Measurements from ENCODE around the gene CSRNP3.

The CSRNP3 gene

DNA sequence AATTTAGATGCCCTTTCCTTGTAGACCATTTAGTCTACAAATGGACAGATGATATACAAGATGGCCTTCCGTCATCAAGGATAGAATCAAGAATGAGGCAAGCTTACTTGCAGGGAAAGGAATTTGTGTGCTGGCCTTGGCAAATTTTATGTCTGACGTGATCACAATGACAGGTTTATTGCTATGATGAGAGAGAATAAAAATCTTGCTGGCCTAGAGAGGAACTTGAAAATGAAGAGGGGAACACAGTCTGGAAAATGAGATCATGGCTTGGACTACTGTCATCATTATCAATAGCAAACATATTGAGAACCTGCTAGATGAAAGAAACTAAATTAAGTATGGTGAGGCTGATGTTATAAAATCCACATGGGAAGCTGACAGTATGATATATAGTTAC lies 66.0 kb downstream of the CSRNP3 start:
- Histone ChIP-seq H3K4me3 (ENCODE audit: low read length, poor library complexity, severe bottlenecking) (no peak overlapping the region), H3K4me2 (ENCODE audit: low read depth, low read length, poor library complexity, severe bottlenecking) (no peak overlapping the region), H3K36me3 (ENCODE audit: insufficient read depth, low read length) (no peaks in the 10 kb centered on the region), H4K20me1 (ENCODE audit: insufficient read depth, low read length, poor library complexity, severe bottlenecking) (no peaks in the 10 kb centered on the region), H3K9me2 (replicated peaks; ENCODE audit: low read depth, low read length) (no peaks in the 10 kb centered on the region), H2AFZ (ENCODE audit: low read length) (no peak overlapping the region), H3K27me3 (ENCODE audit: insufficient read depth, low read length, poor library complexity, severe bottlenecking) (no peaks in the 10 kb centered on the region), H3F3A (ENCODE audit: low read depth) (no peaks in the 10 kb centered on the region), H3K9me3 (ENCODE audit: insufficient read depth, low read depth, low read length) (no peaks in the 10 kb centered on the region), H3K79me2 (ENCODE audit: insufficient read depth, low read length) (no peaks in the 10 kb centered on the region), H3K9ac (ENCODE audit: low read depth, low read length, poor library complexity, severe bottlenecking) (no peak overlapping the region), H3K4me1 (ENCODE audit: insufficient read depth, low read length, poor library complexity, severe bottlenecking) (no peaks in the 10 kb centered on the region)
- TF ChIP-seq EZH2phosphoT487 (IDR thresholded peaks at IDR 0.05; ENCODE audit: borderline replicate concordance) (no peak), CTCF (conservative IDR thresholded peaks at IDR 0.05; ENCODE audit: low read length) (no peak)

DNA sequence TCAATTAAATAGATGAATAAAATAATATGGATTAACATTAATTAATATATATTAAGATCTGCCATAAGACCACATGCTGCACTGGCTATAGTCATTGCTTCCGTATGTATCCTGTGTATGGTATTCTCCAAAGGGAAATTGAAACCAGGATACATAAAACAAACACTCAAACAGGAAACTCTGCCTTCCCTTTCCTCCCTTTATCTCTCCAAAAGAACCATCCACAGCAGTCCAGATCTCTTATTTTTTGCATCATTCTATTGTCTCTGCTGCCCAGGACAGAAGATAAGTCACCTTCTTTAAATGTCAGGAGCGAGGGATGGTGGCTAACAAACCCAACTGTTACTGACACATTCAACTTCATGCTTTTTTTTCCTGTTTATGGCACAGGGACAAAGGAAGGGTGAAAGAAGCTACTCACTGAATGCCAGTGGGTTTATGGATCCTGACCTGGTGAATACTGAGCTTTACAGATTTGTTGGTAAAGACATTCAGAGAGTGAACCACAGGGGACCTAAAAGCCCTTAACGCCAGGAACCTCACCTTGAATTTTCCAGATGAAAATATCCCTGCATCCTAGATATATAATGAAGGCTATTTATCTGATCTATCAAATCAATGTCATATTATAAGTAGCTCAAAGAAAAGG lies 67.5 kb downstream of the CSRNP3 start:
- Histone ChIP-seq H3K4me2 (ENCODE audit: low read depth, low read length, poor library complexity, severe bottlenecking) (no peak overlapping the region), H4K20me1 (ENCODE audit: insufficient read depth, low read length, poor library complexity, severe bottlenecking) (no peaks in the 10 kb centered on the region), H3F3A (ENCODE audit: low read depth) (no peaks in the 10 kb centered on the region), H3K27me3 (ENCODE audit: insufficient read depth, low read length, poor library complexity, severe bottlenecking) (no peaks in the 10 kb centered on the region), H3K9me3 (ENCODE audit: insufficient read depth, low read depth, low read length) (no peaks in the 10 kb centered on the region), H3K79me2 (ENCODE audit: insufficient read depth, low read length) (no peaks in the 10 kb centered on the region), H3K4me1 (ENCODE audit: insufficient read depth, low read length, poor library complexity, severe bottlenecking) (no peaks in the 10 kb centered on the region), H2AFZ (ENCODE audit: low read length) (no peak overlapping the region), H3K9ac (ENCODE audit: low read depth, low read length, poor library complexity, severe bottlenecking) (no peak overlapping the region), H3K9me2 (replicated peaks; ENCODE audit: low read depth, low read length) (no peaks in the 10 kb centered on the region), H3K36me3 (ENCODE audit: insufficient read depth, low read length) (no peaks in the 10 kb centered on the region), H3K4me3 (ENCODE audit: low read length, poor library complexity, severe bottlenecking) (no peak overlapping the region)
- TF ChIP-seq EZH2phosphoT487 (IDR thresholded peaks at IDR 0.05; ENCODE audit: borderline replicate concordance) (no peak), CTCF (conservative IDR thresholded peaks at IDR 0.05; ENCODE audit: low read length) (no peak)

DNA sequence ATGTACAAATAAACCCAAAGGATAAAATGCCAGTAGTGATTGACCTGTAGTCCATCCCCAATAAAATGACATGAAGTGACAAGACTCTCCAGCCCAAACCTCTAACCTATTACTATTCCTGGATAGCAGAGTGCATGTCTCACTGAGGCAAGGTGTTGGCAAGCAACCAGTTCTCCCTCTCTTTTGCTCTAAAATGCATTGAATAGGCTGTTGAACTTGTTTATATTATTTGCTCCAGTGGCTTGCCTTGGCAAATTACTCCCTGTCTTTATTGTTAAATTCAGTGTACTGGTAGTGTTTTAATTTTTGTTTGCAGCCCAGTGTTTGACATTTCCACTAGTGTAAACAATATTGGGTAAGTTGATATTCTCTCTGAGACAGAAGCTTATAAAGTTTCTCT lies 70.5 kb downstream of the CSRNP3 start:
- Histone ChIP-seq H3F3A (ENCODE audit: low read depth) (no peaks in the 10 kb centered on the region), H3K9ac (ENCODE audit: low read depth, low read length, poor library complexity, severe bottlenecking) (no peak overlapping the region), H2AFZ (ENCODE audit: low read length) (no peak overlapping the region), H4K20me1 (ENCODE audit: insufficient read depth, low read length, poor library complexity, severe bottlenecking) (no peaks in the 10 kb centered on the region), H3K4me1 (ENCODE audit: insufficient read depth, low read length, poor library complexity, severe bottlenecking) (no peaks in the 10 kb centered on the region), H3K9me2 (replicated peaks; ENCODE audit: low read depth, low read length) (no peaks in the 10 kb centered on the region), H3K27me3 (ENCODE audit: insufficient read depth, low read length, poor library complexity, severe bottlenecking) (no peaks in the 10 kb centered on the region), H3K79me2 (ENCODE audit: insufficient read depth, low read length) (no peaks in the 10 kb centered on the region), H3K9me3 (ENCODE audit: insufficient read depth, low read depth, low read length) (no peaks in the 10 kb centered on the region), H3K4me2 (ENCODE audit: low read depth, low read length, poor library complexity, severe bottlenecking) (no peak overlapping the region), H3K36me3 (ENCODE audit: insufficient read depth, low read length) (no peaks in the 10 kb centered on the region), H3K4me3 (ENCODE audit: low read length, poor library complexity, severe bottlenecking) (no peak overlapping the region)
- no peak for TF ChIP-seq EZH2phosphoT487 (IDR thresholded peaks at IDR 0.05; ENCODE audit: borderline replicate concordance)
- TF ChIP-seq CTCF (conservative IDR thresholded peaks at IDR 0.05; ENCODE audit: low read length), result no peak

All from Loucy (cell line).